HG03097 (cell line): ENCODE measurements around the gene DIP2C.

Source experiments
- ATAC-seq: cut with Tn5 transposase; IDR thresholded peaks from one replicate; pipeline ENCODE4 v1.9.1; 2021; ENCODE audit not compliant: unreplicated experiment, low FRiP score

Gene DIP2C

DNA sequence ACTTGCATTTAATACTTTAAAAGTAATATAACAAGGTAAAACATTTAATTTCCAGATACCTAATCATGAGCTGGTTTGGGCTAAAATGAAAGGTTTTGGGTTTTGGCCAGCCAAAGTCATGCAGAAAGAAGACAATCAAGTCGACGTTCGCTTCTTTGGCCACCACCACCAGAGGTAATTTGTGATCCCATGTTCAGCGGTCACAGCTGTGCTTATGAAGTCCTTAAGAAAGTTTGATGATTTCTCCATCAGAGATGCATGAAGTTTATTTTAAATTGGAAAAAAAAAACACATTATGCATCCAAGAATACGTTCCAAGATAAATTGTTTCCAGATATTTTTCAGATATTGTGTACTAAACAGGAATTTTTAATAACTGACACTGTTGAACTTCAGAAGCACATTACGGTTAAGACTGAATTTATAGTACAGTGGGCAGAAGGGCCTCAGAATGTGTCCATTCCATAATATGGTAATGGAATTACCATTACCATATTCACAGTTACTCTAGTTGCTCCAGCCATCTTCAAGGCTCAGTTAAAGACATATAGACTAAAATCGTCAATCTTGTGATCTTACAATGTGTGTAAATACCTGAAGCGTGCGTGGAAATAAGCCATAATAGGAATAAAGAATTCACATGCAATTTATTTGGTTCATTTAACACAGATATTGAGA is 447.4 kb downstream of the DIP2C start:
- ATAC-seq, result no peak

DNA sequence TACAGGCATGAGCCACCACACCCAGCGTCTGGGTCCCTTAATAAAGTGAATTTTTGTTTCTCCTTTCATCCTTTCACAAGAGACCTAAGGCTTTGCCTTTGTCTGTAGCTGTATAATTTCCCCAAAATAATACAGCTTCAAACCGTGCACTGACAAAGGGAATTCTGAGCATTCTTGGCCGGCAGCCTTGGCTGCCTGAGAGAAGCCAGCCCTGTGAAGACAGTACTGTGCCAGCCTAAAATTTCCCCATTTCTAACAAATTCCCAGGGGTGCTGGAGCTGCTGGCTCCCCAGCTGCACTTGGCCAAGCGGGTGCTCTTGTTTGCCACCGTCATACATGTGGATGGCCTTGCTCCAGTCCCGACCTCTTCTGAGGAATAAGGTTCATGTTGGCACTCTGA is 448.0 kb downstream of the DIP2C start:
- no peak for ATAC-seq

DNA sequence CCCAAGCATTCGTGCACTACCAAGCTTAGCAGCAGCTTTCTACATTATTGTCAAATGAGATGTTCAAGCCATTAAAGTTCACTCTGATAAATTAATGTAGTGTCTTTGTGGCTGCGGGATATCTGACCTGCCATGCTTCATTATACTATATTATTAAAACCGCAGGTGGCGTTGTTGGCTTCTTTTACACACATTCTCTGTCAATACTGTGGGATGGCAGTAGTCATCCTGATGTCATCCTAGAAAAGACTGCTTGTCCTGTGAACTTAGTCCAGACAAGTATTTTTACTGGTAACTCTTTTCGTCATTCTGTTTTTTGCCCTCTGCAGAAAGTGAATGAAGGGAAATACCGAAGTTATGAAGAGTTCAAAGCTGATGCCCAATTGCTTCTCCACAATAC is 450.4 kb downstream of the DIP2C start:
- ATAC-seq, result no peak

DNA sequence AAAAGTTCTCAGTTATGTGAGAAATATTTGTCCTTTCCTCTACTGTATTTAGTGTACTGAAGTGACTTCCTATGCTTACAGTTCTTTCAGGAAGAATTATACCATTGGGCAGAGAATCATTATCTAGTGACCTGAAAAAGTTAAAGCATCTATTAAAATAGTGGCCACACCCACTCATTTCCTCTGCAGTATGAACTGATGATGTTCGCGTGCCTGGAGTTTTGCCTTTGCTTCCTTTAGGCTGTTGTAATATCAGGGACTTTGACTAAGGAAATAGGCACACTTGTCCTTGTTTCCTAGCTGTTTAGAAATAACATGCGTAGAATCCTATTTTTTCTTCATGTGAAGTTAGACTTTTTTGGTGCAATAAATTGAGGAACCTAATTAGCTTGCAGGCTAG is 453.6 kb downstream of the DIP2C start:
- no peak for ATAC-seq

DNA sequence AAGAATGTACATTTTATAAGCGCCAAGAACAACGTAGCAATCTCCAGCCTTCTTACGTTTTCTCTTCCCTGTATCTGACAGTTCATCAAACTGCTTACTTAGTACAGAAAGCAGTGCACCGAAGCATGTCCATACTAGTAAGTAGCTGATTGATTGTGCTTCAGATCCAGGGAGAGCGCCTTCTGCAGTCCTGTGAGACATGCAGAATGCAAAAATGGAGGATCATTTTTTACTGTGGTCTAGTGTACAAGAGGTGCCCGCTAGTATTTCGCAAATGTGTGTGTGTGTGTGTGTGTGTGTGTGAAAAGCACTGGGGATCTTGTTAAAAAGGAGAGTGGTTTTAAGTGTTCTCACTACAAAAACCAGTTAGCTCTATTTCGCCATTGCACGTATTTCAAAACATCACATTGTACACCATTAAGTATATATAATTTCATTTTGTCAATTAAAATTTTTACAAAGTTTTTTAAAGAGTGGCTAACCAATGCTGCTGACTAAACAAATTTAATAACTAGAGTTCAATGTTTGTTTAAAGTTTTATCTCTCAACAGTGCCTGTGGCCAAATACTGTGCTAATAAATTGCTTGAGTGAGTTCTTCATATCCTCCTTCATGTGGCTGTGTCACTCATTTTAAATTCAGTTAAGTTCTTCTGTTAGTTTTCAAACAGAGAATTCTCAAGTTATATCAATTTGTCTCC is 454.6 kb downstream of the DIP2C start:
- ATAC-seq, result no peak

DNA sequence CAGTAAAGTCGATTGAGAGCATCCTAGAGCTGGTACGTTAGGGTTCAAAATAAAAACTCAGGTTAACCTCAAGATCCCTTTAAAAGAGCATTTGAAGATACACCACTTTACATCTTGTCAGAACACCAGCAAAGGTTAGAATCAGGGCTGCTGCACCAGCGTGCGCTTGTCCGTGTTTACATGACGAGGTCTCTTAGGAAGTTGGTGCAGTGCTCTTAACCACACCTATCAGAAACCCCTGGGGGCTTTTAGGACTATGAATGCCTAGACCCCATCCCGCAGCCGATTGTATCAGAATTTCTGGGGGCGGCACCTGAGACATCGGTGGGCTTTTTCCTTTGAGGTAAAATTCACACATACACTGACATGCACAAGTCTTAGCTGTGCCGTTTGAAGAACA is 456.6 kb downstream of the DIP2C start:
- ATAC-seq, result no peak

DNA sequence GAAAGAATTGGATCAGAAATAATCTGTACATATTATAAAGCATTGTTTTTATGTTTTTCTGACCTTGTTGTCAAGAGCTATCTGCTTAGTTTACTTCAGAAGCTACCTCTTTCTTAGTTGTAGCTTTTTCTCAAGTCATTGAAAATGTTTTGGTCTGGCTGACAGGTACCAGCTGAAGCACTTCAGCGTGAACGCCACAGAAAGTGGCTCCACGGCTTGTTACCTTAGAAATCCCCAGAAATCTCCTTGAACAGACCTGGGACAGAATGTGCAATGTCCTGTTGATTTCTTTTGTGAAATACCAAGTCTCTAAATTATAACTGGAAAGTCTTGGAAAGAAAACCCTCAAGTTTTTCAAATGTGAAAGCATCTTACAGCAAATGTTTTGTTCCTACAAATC is 457.4 kb downstream of the DIP2C start:
- no peak for ATAC-seq

DNA sequence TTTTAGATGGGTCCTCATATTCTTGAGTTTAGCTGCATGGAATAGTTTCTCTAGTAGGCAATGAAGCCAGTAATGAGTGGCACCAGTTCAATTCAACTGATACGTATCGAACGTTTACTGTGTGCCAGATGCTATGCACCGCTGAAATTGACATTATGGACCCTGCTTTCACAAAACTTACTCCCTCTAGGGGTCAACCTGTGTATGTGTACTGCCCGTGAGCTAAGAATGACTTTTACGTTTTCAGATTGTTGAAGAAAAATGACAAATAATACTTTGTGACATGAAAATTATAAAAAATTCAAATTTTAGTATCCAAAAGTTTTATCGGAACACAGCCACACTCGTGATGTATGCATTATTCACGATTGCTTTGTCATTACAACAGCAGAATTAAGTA is 458.7 kb downstream of the DIP2C start:
- ATAC-seq, result no peak

DNA sequence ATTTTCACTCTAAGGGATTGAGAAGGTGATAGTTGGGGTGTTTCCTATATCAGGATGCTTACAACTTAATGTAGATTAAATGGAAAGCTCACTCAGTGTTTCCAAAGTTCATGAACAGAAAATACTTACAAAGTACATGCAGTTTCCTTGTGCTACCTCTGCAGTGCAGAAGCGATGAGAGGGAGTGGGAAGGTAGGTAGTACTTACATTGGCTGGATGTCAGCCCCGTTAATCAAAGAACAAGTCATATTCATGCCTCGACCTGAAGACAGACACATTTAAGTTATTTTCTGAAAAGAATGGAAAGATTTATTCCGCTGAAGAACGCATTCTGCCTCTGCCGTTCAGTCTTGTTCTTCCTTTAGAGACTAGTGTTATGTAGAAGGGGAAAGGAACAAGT is 461.1 kb downstream of the DIP2C start:
- no peak for ATAC-seq

DNA sequence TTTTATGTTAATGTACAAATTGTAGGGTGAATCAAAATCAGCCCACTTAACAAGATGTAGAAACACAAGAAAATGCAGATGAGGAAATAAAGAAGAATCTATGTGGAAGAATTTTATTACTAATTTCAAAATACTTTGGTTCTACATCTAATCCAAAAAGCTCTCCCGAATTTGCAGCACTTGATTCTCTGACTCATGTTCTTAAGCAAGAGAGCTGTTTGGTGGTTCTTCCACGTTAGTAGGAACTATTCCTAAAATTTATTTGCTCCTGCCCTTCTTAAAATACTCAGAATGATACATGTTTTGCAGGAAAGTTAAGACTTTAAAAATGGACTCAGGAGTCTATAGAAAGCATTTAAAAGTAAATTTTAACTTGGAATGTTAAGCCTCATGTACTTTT is 462.5 kb downstream of the DIP2C start:
- ATAC-seq, result no peak

DNA sequence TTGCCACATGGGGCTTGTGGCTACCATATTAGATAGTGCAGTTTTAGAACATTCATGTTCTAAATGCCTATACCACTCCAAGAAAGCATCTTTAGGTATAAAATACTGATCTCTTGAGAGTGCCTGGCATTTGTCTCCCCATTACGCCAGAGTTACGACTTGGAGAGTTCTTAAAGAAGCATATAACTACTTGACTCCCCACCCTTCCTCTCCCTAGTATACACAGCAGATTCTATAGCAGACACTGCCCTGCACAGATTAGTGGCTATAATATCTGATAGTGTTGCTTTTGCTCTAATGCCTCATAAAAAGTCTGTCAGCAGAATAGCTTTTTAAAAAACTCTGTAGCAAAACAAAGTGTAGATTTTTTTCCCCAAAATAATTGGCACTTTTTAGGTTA is 463.4 kb downstream of the DIP2C start:
- no peak for ATAC-seq

DNA sequence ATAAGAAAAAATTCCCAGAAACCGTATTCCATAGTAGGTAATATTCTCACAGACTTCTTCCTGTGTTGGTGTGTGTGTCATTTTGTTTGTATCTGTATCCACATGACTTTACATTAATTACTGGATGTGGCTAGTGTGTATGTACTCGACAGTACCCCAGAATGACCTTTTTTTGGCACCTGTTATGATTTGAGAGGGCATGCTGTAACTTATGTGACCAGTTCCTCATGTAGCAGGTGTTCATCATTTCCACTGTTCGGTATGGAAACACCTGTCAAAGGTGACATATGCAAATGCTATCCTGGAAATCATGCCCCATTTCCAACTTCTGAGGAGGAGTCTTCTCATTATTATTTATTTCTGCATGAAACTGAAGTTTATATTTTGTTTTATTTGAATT is 464.9 kb downstream of the DIP2C start:
- no peak for ATAC-seq
